Stimulated activated CD8-positive, alpha-beta memory T cell treated with anti-CD3 and anti-CD28 coated beads, Interleukin-7, amount 100 ng/mL, for 48 hours (primary cell): ENCODE measurements around the gene MINDY2.
"Not testable (repeated sequence)": the region's sequence is repeated elsewhere in the genome, so short reads cannot be mapped to it uniquely, and the experiment has no call there.

Source experiments
- DNase-seq, 2 donors: peaks; one replicate each; pipeline ENCODE4 v3.0.0-alpha.2; 2020; ENCODE audit warnings: low read depth in 1 of 2; ENCODE audit errors: extremely low read depth in 1 of 2

The MINDY2 gene

GRCh38 chr15:58752716-58753115 lies 18.4 kb upstream of the MINDY2 start:
- no peak for DNase-seq

- no peak for DNase-seq
These were observed 15.8 kb upstream of the MINDY2 start for GRCh38 chr15:58755350-58755749.

- DNase-seq, result no peak
These were observed 15.1 kb upstream of the MINDY2 start for GRCh38 chr15:58755956-58756355.

- DNase-seq, result no peak
These were observed 13.0 kb upstream of the MINDY2 start for GRCh38 chr15:58758141-58758540.

GRCh38 chr15:58760385-58761009 lies 10.6 kb upstream of the MINDY2 start:
- no peak for DNase-seq

- no peak for DNase-seq
These were observed 10.1 kb upstream of the MINDY2 start for GRCh38 chr15:58761010-58761388.

GRCh38 chr15:58762285-58762684 lies 8.8 kb upstream of the MINDY2 start:
- no peak for DNase-seq

GRCh38 chr15:58762731-58763130 lies 8.4 kb upstream of the MINDY2 start:
- no peak for DNase-seq

- DNase-seq, result no peak
These were observed 6.6 kb upstream of the MINDY2 start for GRCh38 chr15:58764468-58764867.

- no peak for DNase-seq
These were observed 4.8 kb upstream of the MINDY2 start for GRCh38 chr15:58766290-58766689.

GRCh38 chr15:58768601-58769004 lies 2.5 kb upstream of the MINDY2 start:
- not testable (repeated sequence) for DNase-seq

GRCh38 chr15:58770519-58770856 lies 614 bp upstream of the MINDY2 start:
- DNase-seq, result no peak

- DNase-seq, result no peak
These were observed 634 bp downstream of the MINDY2 start for GRCh38 chr15:58771621-58772250.

GRCh38 chr15:58773024-58773423 lies 1.9 kb downstream of the MINDY2 start:
- DNase-seq, result no peak

GRCh38 chr15:58775402-58775801 lies 4.3 kb downstream of the MINDY2 start:
- DNase-seq, result no peak

GRCh38 chr15:58777107-58777506 lies 6.0 kb downstream of the MINDY2 start:
- no peak for DNase-seq

GRCh38 chr15:58779554-58779953 lies 8.5 kb downstream of the MINDY2 start:
- DNase-seq, result no peak

GRCh38 chr15:58785355-58785754 lies 14.3 kb downstream of the MINDY2 start:
- DNase-seq, result no peak

GRCh38 chr15:58788056-58788710 lies 17.1 kb downstream of the MINDY2 start:
- DNase-seq, result no peak

- no peak for DNase-seq
These were observed 22.8 kb downstream of the MINDY2 start for GRCh38 chr15:58793862-58794261.

GRCh38 chr15:58795825-58796224 lies 24.7 kb downstream of the MINDY2 start:
- no peak for DNase-seq

- no peak for DNase-seq
These were observed 26.4 kb downstream of the MINDY2 start for GRCh38 chr15:58797505-58797904.
